ENCODE data around the gene MAPKAP1. TPM values are rescaled to one million over a fixed set of nuclear protein-coding genes. Genes with fewer than 3 reads are reported as not detected.
"Not testable (repeated sequence)": the region's sequence is repeated elsewhere in the genome, so short reads cannot be mapped to it uniquely, and the experiment has no call there.

The MAPKAP1 gene
- total and polyA plus RNA-seq, 2 experiments from 2014 or later: 66.7 to 85.6 TPM

- Histone ChIP-seq H3K27ac (no peak overlapping the region), H3K4me1 (ENCODE audit: low read depth) (no peaks in the 10 kb centered on the region)
Measured at GRCh38 chr9:125586172-125586511, 120.9 kb downstream of the MAPKAP1 start.

GRCh38 chr9:125585503-125586171 lies 121.4 kb downstream of the MAPKAP1 start:
- no peak overlapping the region for H3K27ac ChIP-seq
- no peak overlapping the region for H3K4me3 ChIP-seq
- H3K4me1 ChIP-seq (ENCODE audit: low read depth): no peaks in the 10 kb centered on the region
- no peak for TF ChIP-seq CTCF (IDR thresholded peaks at IDR 0.05; ENCODE audit: low read depth, low read length)
- no peak for DNase-seq (ENCODE audit: low read depth in 1 of 2, low spot score in 1 of 2)
- no peaks in the 10 kb centered on the region for H3K9me3 ChIP-seq (ENCODE audit: low read depth)
- no peaks in the 10 kb centered on the region for H3K27me3 ChIP-seq
- H3K36me3 ChIP-seq: no peaks in the 10 kb centered on the region

More at GRCh38 chr9:125586172-125586511, 120.9 kb downstream of the MAPKAP1 start:
- no peak for TF ChIP-seq CTCF (IDR thresholded peaks at IDR 0.05; ENCODE audit: low read depth, low read length)
- Histone ChIP-seq H3K27me3 (no peaks in the 10 kb centered on the region), H3K4me3 (no peak overlapping the region), H3K9me3 (ENCODE audit: low read depth) (no peaks in the 10 kb centered on the region), H3K36me3 (no peaks in the 10 kb centered on the region)
- DNase-seq (ENCODE audit: low read depth in 1 of 2, low spot score in 1 of 2): no peak

- Histone ChIP-seq H3K36me3 (no peaks in the 10 kb centered on the region), H3K4me3 (no peak overlapping the region), H3K27me3 (no peaks in the 10 kb centered on the region), H3K4me1 (ENCODE audit: low read depth) (no peaks in the 10 kb centered on the region), H3K9me3 (ENCODE audit: low read depth) (no peaks in the 10 kb centered on the region), H3K27ac (no peak overlapping the region)
- DNase-seq (ENCODE audit: low read depth in 1 of 2, low spot score in 1 of 2): no peak
- TF ChIP-seq CTCF (IDR thresholded peaks at IDR 0.05; ENCODE audit: low read depth, low read length): no peak
Measured at GRCh38 chr9:125580701-125581286, 126.2 kb downstream of the MAPKAP1 start.

GRCh38 chr9:125579030-125579932 lies 127.7 kb downstream of the MAPKAP1 start:
- no peaks in the 10 kb centered on the region for H3K4me1 ChIP-seq (ENCODE audit: low read depth)
- H3K9me3 ChIP-seq (ENCODE audit: low read depth): no peaks in the 10 kb centered on the region
- no peaks in the 10 kb centered on the region for H3K27me3 ChIP-seq
- H3K4me3 ChIP-seq: no peak overlapping the region
- no peak overlapping the region for H3K27ac ChIP-seq
- DNase-seq (ENCODE audit: low read depth in 1 of 2, low spot score in 1 of 2): no peak
- no peak for TF ChIP-seq CTCF (IDR thresholded peaks at IDR 0.05; ENCODE audit: low read depth, low read length)
- no peaks in the 10 kb centered on the region for H3K36me3 ChIP-seq

GRCh38 chr9:125574126-125574877 lies 132.7 kb downstream of the MAPKAP1 start:
- no peak overlapping the region for H3K27ac ChIP-seq
- peaks cover 4% of the 10 kb centered on the region for H3K9me3 ChIP-seq (ENCODE audit: low read depth)
- TF ChIP-seq CTCF (IDR thresholded peaks at IDR 0.05; ENCODE audit: low read depth, low read length): no peak
- H3K36me3 ChIP-seq: no peaks in the 10 kb centered on the region
- DNase-seq (ENCODE audit: low read depth in 1 of 2, low spot score in 1 of 2): no peak
- no peaks in the 10 kb centered on the region for H3K4me1 ChIP-seq (ENCODE audit: low read depth)
- no peaks in the 10 kb centered on the region for H3K27me3 ChIP-seq
- no peak overlapping the region for H3K4me3 ChIP-seq

GRCh38 chr9:125572461-125572860 lies 134.5 kb downstream of the MAPKAP1 start:
- not testable (repeated sequence) for H3K27me3 ChIP-seq; H3K4me1 ChIP-seq (ENCODE audit: low read depth); H3K4me3 ChIP-seq; H3K36me3 ChIP-seq; DNase-seq (ENCODE audit: low read depth in 1 of 2, low spot score in 1 of 2); H3K9me3 ChIP-seq (ENCODE audit: low read depth); H3K27ac ChIP-seq

- not testable (repeated sequence) for H3K9me3 ChIP-seq (ENCODE audit: low read depth); H3K4me1 ChIP-seq (ENCODE audit: low read depth); DNase-seq (ENCODE audit: low read depth in 1 of 2, low spot score in 1 of 2); H3K27me3 ChIP-seq; H3K36me3 ChIP-seq; H3K27ac ChIP-seq; H3K4me3 ChIP-seq
Measured at GRCh38 chr9:125571824-125572223, 135.2 kb downstream of the MAPKAP1 start.

All from cardiac muscle cell (in vitro differentiated cells and primary cell).